ENCODE data around the gene RPS6KA3. TPM values are rescaled to one million over a fixed set of nuclear protein-coding genes. Genes with fewer than 3 reads are reported as not detected.

The RPS6KA3 gene
- total and polyA plus RNA-seq, 9 of the 15 experiments (the other 6 are each of a cell fraction or from before 2014, with no cell fraction given), result 10.9 to 61.9 (median 37.4) TPM

DNA sequence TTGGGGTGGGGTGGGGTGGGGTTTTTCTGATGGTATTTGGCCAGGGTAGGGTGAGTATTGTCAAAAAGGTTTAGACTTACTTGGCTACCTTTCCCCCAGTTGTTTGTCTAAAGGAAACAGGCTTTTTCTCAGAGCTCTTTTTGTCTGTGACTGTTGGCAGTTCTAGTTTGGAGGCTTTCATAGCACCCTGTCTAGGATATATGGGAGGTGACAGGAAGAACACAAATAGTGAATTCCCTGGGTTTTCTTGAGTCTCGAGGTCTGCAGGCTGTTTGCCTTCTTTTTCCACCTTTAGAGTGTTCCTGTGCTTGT lies 13.5 kb downstream of the RPS6KA3 start:
- no peak overlapping the region for H3K4me2 ChIP-seq (ENCODE audit: insufficient read depth, low read length)
- no peak overlapping the region for H2AFZ ChIP-seq (ENCODE audit: low read depth, low read length)
- ChIA-PET CTCF (ENCODE audit: low intra/inter-chr PET ratio) (interaction anchor here (0.8 kb wide), 1 partner anchor 189 kb away, joined by 5 read pairs; no protein-coding TSS in a partner anchor), POLR2A (interaction anchor here (1.0 kb wide), 1 partner anchor 10 kb away, joined by 4 read pairs; no protein-coding TSS in a partner anchor)
- intact Hi-C loops (cut with micrococcal nuclease) (loop anchor here (1.0 kb wide), 1 partner anchor 189 kb away; no protein-coding TSS in a partner anchor), in situ Hi-C loops (cut with MboI) (no loop called here)
- peaks cover 54% of the 10 kb centered on the region for H3K79me2 ChIP-seq (ENCODE audit: control insufficient read depth, insufficient read depth, low read length)
- H3K36me3 ChIP-seq (ENCODE audit: control insufficient read depth, insufficient read depth, low read length), result peaks cover 16% of the 10 kb centered on the region; the same call in 2 of the 3 replicates
- peaks cover 0 to 6% of the 10 kb centered on the region in 2 experiments; a peak in 2 of 5 replicates for H3K4me1 ChIP-seq (replicated peaks in 1 of 2; ENCODE audit: control insufficient read depth in 2 of 2, insufficient read depth in 2 of 2, low read length in 2 of 2)
- FAIRE-seq (no peak), DNase-seq (ENCODE audit: extremely low read depth in 1 of 4, low spot score in 3 of 4) (no peak), ATAC-seq (no peak; the same call in 2 of the 3 replicates)
- no peaks in the 10 kb centered on the region for H3K27me3 ChIP-seq (ENCODE audit: control insufficient read depth in 2 of 2, insufficient read depth in 2 of 2, low read length in 2 of 2)
- no peaks in the 10 kb centered on the region for H4K20me1 ChIP-seq (replicated peaks; ENCODE audit: control insufficient read depth, insufficient read depth, low read length)
- WGBS (ENCODE audit: insufficient coverage, low coverage, missing lambda C conversion rate), result 50% methylated on average over 1 of the region's 1 CpG
- H3K9ac ChIP-seq (ENCODE audit: insufficient read depth in 1 of 2, low read depth in 2 of 2, low read length in 2 of 2), result no peak overlapping the region
- H3K27ac ChIP-seq (ENCODE audit: extremely low read depth, low read depth, low read length), result no peak overlapping the region
- BruUV-seq (replicated peaks), result no TSS peak
- no peak overlapping the region for H3K4me3 ChIP-seq
- no peaks in the 10 kb centered on the region; the same call in 1 of the 2 replicates for H3K9me3 ChIP-seq (replicated peaks; ENCODE audit: control insufficient read depth, insufficient read depth, low read depth, low read length)
- no peaks in the 10 kb centered on the region for H3K9me1 ChIP-seq (ENCODE audit: control insufficient read depth, insufficient read depth, low read length)
- TF ChIP-seq YBX1 (IDR thresholded peaks at IDR 0.05), result no peak
- TF ChIP-seq NR2C2 (CRISPR knock-in tag; IDR thresholded peaks at IDR 0.05), result no peak
- TF ChIP-seq NR2C2 (tag; IDR thresholded peaks at IDR 0.05), result no peak
- no peak for TF ChIP-seq FOXJ2 (tag; IDR thresholded peaks at IDR 0.05)
- TF ChIP-seq, protein P1, sequence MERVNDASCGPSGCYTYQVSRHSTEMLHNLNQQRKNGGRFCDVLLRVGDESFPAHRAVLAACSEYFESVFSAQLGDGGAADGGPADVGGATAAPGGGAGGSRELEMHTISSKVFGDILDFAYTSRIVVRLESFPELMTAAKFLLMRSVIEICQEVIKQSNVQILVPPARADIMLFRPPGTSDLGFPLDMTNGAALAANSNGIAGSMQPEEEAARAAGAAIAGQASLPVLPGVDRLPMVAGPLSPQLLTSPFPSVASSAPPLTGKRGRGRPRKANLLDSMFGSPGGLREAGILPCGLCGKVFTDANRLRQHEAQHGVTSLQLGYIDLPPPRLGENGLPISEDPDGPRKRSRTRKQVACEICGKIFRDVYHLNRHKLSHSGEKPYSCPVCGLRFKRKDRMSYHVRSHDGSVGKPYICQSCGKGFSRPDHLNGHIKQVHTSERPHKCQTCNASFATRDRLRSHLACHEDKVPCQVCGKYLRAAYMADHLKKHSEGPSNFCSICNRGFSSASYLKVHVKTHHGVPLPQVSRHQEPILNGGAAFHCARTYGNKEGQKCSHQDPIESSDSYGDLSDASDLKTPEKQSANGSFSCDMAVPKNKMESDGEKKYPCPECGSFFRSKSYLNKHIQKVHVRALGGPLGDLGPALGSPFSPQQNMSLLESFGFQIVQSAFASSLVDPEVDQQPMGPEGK (CRISPR knock-in tag; IDR thresholded peaks at IDR 0.05; ENCODE audit: borderline replicate concordance), result no peak
- no peak for TF ChIP-seq SOX6 (IDR thresholded peaks at IDR 0.05)
- no peak for TF ChIP-seq ZFP30 (CRISPR knock-in tag; IDR thresholded peaks at IDR 0.05; ENCODE audit: borderline replicate concordance)
- no peak for TF ChIP-seq POU5F1 (IDR thresholded peaks at IDR 0.05; ENCODE audit: borderline replicate concordance, low read depth, low read length, partially characterized antibody)
- no peak for TF ChIP-seq PHB2 (IDR thresholded peaks at IDR 0.05; ENCODE audit: low read depth)
- TF ChIP-seq ARID1B (IDR thresholded peaks at IDR 0.05), result no peak
- TF ChIP-seq, protein P2, sequence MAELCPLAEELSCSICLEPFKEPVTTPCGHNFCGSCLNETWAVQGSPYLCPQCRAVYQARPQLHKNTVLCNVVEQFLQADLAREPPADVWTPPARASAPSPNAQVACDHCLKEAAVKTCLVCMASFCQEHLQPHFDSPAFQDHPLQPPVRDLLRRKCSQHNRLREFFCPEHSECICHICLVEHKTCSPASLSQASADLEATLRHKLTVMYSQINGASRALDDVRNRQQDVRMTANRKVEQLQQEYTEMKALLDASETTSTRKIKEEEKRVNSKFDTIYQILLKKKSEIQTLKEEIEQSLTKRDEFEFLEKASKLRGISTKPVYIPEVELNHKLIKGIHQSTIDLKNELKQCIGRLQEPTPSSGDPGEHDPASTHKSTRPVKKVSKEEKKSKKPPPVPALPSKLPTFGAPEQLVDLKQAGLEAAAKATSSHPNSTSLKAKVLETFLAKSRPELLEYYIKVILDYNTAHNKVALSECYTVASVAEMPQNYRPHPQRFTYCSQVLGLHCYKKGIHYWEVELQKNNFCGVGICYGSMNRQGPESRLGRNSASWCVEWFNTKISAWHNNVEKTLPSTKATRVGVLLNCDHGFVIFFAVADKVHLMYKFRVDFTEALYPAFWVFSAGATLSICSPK (IDR thresholded peaks at IDR 0.05; ENCODE audit: borderline replicate concordance), result no peak
- TF ChIP-seq, protein P3, sequence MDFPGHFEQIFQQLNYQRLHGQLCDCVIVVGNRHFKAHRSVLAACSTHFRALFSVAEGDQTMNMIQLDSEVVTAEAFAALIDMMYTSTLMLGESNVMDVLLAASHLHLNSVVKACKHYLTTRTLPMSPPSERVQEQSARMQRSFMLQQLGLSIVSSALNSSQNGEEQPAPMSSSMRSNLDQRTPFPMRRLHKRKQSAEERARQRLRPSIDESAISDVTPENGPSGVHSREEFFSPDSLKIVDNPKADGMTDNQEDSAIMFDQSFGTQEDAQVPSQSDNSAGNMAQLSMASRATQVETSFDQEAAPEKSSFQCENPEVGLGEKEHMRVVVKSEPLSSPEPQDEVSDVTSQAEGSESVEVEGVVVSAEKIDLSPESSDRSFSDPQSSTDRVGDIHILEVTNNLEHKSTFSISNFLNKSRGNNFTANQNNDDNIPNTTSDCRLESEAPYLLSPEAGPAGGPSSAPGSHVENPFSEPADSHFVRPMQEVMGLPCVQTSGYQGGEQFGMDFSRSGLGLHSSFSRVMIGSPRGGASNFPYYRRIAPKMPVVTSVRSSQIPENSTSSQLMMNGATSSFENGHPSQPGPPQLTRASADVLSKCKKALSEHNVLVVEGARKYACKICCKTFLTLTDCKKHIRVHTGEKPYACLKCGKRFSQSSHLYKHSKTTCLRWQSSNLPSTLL (IDR thresholded peaks at IDR 0.05), result no peak
- TF ChIP-seq RCOR1 (IDR thresholded peaks at IDR 0.05; ENCODE audit: borderline replicate concordance in 1 of 2, low read depth in 2 of 2, low read length in 2 of 2), result no peak
- TF ChIP-seq TAF7 (tag; IDR thresholded peaks at IDR 0.05), result no peak
- TF ChIP-seq, protein P4, sequence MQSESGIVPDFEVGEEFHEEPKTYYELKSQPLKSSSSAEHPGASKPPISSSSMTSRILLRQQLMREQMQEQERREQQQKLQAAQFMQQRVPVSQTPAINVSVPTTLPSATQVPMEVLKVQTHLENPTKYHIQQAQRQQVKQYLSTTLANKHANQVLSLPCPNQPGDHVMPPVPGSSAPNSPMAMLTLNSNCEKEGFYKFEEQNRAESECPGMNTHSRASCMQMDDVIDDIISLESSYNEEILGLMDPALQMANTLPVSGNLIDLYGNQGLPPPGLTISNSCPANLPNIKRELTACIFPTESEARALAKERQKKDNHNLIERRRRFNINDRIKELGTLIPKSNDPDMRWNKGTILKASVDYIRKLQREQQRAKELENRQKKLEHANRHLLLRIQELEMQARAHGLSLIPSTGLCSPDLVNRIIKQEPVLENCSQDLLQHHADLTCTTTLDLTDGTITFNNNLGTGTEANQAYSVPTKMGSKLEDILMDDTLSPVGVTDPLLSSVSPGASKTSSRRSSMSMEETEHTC (IDR thresholded peaks at IDR 0.05), result no peak
- TF ChIP-seq ZFX (CRISPR knock-in tag; IDR thresholded peaks at IDR 0.05), result no peak
